Activated CD4-positive, alpha-beta T cell treated with anti-CD3 and anti-CD28 coated beads, Interleukin-2, amount 50 U/mL, for 16 hours (primary cell): ENCODE measurements around the gene ADAMTSL1.

Experiments used
- DNase-seq: peaks from one replicate; pipeline ENCODE4 v3.0.0-alpha.2; 2020

Gene ADAMTSL1

GRCh38 chr9:18473652-18474279, at the start of gene ADAMTSL1:
ADAMTSL1 (plus strand) TSS chr9:18474153; CDS start chr9:18474233, 80 bp downstream.
- DNase-seq: no peak

- DNase-seq: no peak
Measured at GRCh38 chr9:18427691-18428090, 46.3 kb upstream of the ADAMTSL1 start.

- DNase-seq: no peak
Measured at GRCh38 chr9:18428661-18429060, 45.3 kb upstream of the ADAMTSL1 start.

- no peak for DNase-seq
Measured at GRCh38 chr9:18429070-18429469, 44.9 kb upstream of the ADAMTSL1 start.

- DNase-seq: no peak
Measured at GRCh38 chr9:18433620-18434019, 40.3 kb upstream of the ADAMTSL1 start.

GRCh38 chr9:18437315-18438201, 36.4 kb upstream of the ADAMTSL1 start:
- no peak for DNase-seq

- DNase-seq: no peak
Measured at GRCh38 chr9:18438300-18438925, 35.5 kb upstream of the ADAMTSL1 start.

GRCh38 chr9:18438951-18439350, 35.0 kb upstream of the ADAMTSL1 start:
- no peak for DNase-seq

GRCh38 chr9:18441261-18441660, 32.7 kb upstream of the ADAMTSL1 start:
- DNase-seq: no peak

GRCh38 chr9:18442629-18443491, 31.1 kb upstream of the ADAMTSL1 start:
- peak; percentile 59 for DNase-seq

- DNase-seq: no peak
Measured at GRCh38 chr9:18447131-18447530, 26.8 kb upstream of the ADAMTSL1 start.

- no peak for DNase-seq
Measured at GRCh38 chr9:18447541-18447940, 26.4 kb upstream of the ADAMTSL1 start.

GRCh38 chr9:18448101-18448500, 25.9 kb upstream of the ADAMTSL1 start:
- DNase-seq: no peak

GRCh38 chr9:18451406-18451805, 22.5 kb upstream of the ADAMTSL1 start:
- DNase-seq: no peak

GRCh38 chr9:18452276-18452675, 21.7 kb upstream of the ADAMTSL1 start:
- no peak for DNase-seq

GRCh38 chr9:18456624-18457237, 17.2 kb upstream of the ADAMTSL1 start:
- no peak for DNase-seq

GRCh38 chr9:18457510-18457909, 16.4 kb upstream of the ADAMTSL1 start:
- no peak for DNase-seq

- DNase-seq: no peak
Measured at GRCh38 chr9:18459962-18460584, 13.9 kb upstream of the ADAMTSL1 start.

- DNase-seq: no peak
Measured at GRCh38 chr9:18461496-18461895, 12.5 kb upstream of the ADAMTSL1 start.

- no peak for DNase-seq
Measured at GRCh38 chr9:18463991-18464390, 10.0 kb upstream of the ADAMTSL1 start.

GRCh38 chr9:18466101-18466500, 7.9 kb upstream of the ADAMTSL1 start:
- DNase-seq: no peak

- DNase-seq: no peak
Measured at GRCh38 chr9:18467696-18468095, 6.3 kb upstream of the ADAMTSL1 start.
